SK-N-MC (cell line): ENCODE measurements around the gene SLC35F2.

ENCODE experiments used
- EZH2 ChIP-seq: fragments of 200-600 bp; sonication (generic); IDR thresholded peaks from one replicate; pipeline ENCODE4 v1.6.1; 2017; ENCODE audit warnings: antibody characterized with exemption
- POLR2AphosphoS5 ChIP-seq: IDR thresholded peaks from 2 replicates; pipeline ENCODE4 v1.6.1; 2012; ENCODE audit warnings: mild to moderate bottlenecking, low read depth, low read length, borderline replicate concordance

GRCh38 chr11:107750313-107750712, 108.3 kb downstream of the SLC35F2 start:
- no peak for TF ChIP-seq POLR2AphosphoS5
- TF ChIP-seq EZH2 = no peak
